CD4-positive, alpha-beta T cell treated with Interleukin-17A for 4 hours (primary cell): ENCODE data around the gene TBC1D7.
A peak's percentile ranks its signal among the peaks of the same experiment; 100 is the strongest.

ENCODE experiments used
- DNase-seq: peaks from one replicate; pipeline ENCODE4 v3.0.0-alpha.2; 2020; ENCODE audit warnings: mixed read lengths

TBC1D7 gene

GRCh38 chr6:13289789-13290318, 38.5 kb downstream of the TBC1D7 start:
- DNase-seq: no peak

GRCh38 chr6:13288969-13289391, 39.4 kb downstream of the TBC1D7 start:
- no peak for DNase-seq

- DNase-seq: no peak
These were observed 39.9 kb downstream of the TBC1D7 start for GRCh38 chr6:13288481-13288880.

- DNase-seq: no peak
These were observed 41.2 kb downstream of the TBC1D7 start for GRCh38 chr6:13287104-13287503.

- DNase-seq: no peak
These were observed 42.2 kb downstream of the TBC1D7 start for GRCh38 chr6:13286181-13286580.

- no peak for DNase-seq
These were observed 42.6 kb downstream of the TBC1D7 start for GRCh38 chr6:13285705-13286104.

- no peak for DNase-seq
These were observed 43.7 kb downstream of the TBC1D7 start for GRCh38 chr6:13284646-13285045.

GRCh38 chr6:13283331-13283730, 45.0 kb downstream of the TBC1D7 start:
- DNase-seq: no peak

GRCh38 chr6:13282393-13283069, 45.8 kb downstream of the TBC1D7 start:
- DNase-seq: no peak

GRCh38 chr6:13281686-13282085, 46.7 kb downstream of the TBC1D7 start:
- DNase-seq: no peak

- no peak for DNase-seq
These were observed 48.1 kb downstream of the TBC1D7 start for GRCh38 chr6:13280254-13280653.

GRCh38 chr6:13278991-13279390, 49.3 kb downstream of the TBC1D7 start:
- no peak for DNase-seq

GRCh38 chr6:13278164-13278563, 50.2 kb downstream of the TBC1D7 start:
- no peak for DNase-seq

GRCh38 chr6:13277231-13277630, 51.1 kb downstream of the TBC1D7 start:
- no peak for DNase-seq

GRCh38 chr6:13275435-13275989, 52.8 kb downstream of the TBC1D7 start:
- no peak for DNase-seq

- no peak for DNase-seq
These were observed 53.5 kb downstream of the TBC1D7 start for GRCh38 chr6:13274707-13275434.

- DNase-seq: peak; percentile 47
These were observed 54.2 kb downstream of the TBC1D7 start for GRCh38 chr6:13273931-13274706.

GRCh38 chr6:13273202-13273930, 55.0 kb downstream of the TBC1D7 start:
- no peak for DNase-seq

GRCh38 chr6:13272131-13273046, 55.9 kb downstream of the TBC1D7 start:
- no peak for DNase-seq

- DNase-seq: no peak
These were observed 59.3 kb downstream of the TBC1D7 start for GRCh38 chr6:13268913-13269518.

GRCh38 chr6:13267142-13267651, 61.1 kb downstream of the TBC1D7 start:
- no peak for DNase-seq
